BE2C (cell line): Measurements from ENCODE around the gene NPFF.
A peak's percentile ranks its signal among the peaks of the same experiment; 100 is the strongest.

Source experiments
- DNase-seq: peaks from one replicate; pipeline ENCODE4 v3.0.0-alpha.2; 2020
- H3K27me3 ChIP-seq: fragments of 250-450 bp; sonication (Bioruptor Pico); 2 replicates; pipeline ENCODE4 v1.5.1; 2020; ENCODE audit warnings: mild to moderate bottlenecking
- H3K36me3 ChIP-seq: fragments of 250-450 bp; sonication (Bioruptor Pico); 2 replicates; pipeline ENCODE4 v1.5.1; 2020; ENCODE audit warnings: mild to moderate bottlenecking
- H3K4me1 ChIP-seq: fragments of 250-450 bp; sonication (Bioruptor Pico); 2 replicates; pipeline ENCODE4 v1.5.1; 2020
- H3K4me3 ChIP-seq: 2 replicates; pipeline ENCODE4 v1.5.1; 2011; ENCODE audit warnings: low read depth, low read length
- H3K9me3 ChIP-seq: fragments of 250-450 bp; sonication (Bioruptor Pico); 2 replicates; pipeline ENCODE4 v1.5.1; 2020
- CTCF ChIP-seq: IDR thresholded peaks from 2 replicates; pipeline ENCODE4 v1.5.1; 2012; ENCODE audit warnings: mild to moderate bottlenecking, low read depth, low read length

NPFF gene

GRCh38 chr12:53493610-53494391, 13.5 kb downstream of the NPFF start:
- Histone ChIP-seq H3K9me3 (no peaks in the 10 kb centered on the region), H3K27me3 (no peaks in the 10 kb centered on the region), H3K36me3 (no peaks in the 10 kb centered on the region), H3K4me1 (peaks cover 13% of the 10 kb centered on the region), H3K4me3 (peak overlapping the region; percentile 62)
- DNase-seq, result no peak
- no peak; the same call in 1 of the 2 replicates for TF ChIP-seq CTCF

- H3K27me3 ChIP-seq, result no peaks in the 10 kb centered on the region
- peak; percentile 27; the same call in 1 of the 2 replicates for TF ChIP-seq CTCF
- H3K9me3 ChIP-seq, result no peaks in the 10 kb centered on the region
- peaks cover 3% of the 10 kb centered on the region; the same call in 1 of the 2 replicates for H3K36me3 ChIP-seq
- H3K4me3 ChIP-seq, result peak overlapping the region; percentile 62
- peak; percentile 97 for DNase-seq
- peaks cover 13% of the 10 kb centered on the region for H3K4me1 ChIP-seq
Observed at GRCh38 chr12:53492830-53493609, 14.3 kb downstream of the NPFF start.

GRCh38 chr12:53492188-53492587, 15.1 kb downstream of the NPFF start:
- TF ChIP-seq CTCF, result no peak

GRCh38 chr12:53489242-53489864, 17.9 kb downstream of the NPFF start:
- Histone ChIP-seq H3K36me3 (peaks cover 35% of the 10 kb centered on the region), H3K27me3 (no peaks in the 10 kb centered on the region), H3K4me3 (no peak overlapping the region), H3K9me3 (no peaks in the 10 kb centered on the region), H3K4me1 (peaks cover 10% of the 10 kb centered on the region)
- DNase-seq, result no peak
- TF ChIP-seq CTCF, result no peak

More at GRCh38 chr12:53492188-53492587, 15.1 kb downstream of the NPFF start:
- Histone ChIP-seq H3K36me3 (peaks cover 6% of the 10 kb centered on the region), H3K9me3 (no peaks in the 10 kb centered on the region), H3K4me1 (peaks cover 13% of the 10 kb centered on the region), H3K27me3 (no peaks in the 10 kb centered on the region), H3K4me3 (peak overlapping the region; percentile 62)
- DNase-seq, result no peak

- H3K4me3 ChIP-seq, result no peak overlapping the region
- H3K36me3 ChIP-seq, result peaks cover 59% of the 10 kb centered on the region
- no peak for DNase-seq
- H3K9me3 ChIP-seq, result no peaks in the 10 kb centered on the region
- H3K4me1 ChIP-seq, result no peaks in the 10 kb centered on the region
- no peaks in the 10 kb centered on the region for H3K27me3 ChIP-seq
- no peak for TF ChIP-seq CTCF
Observed at GRCh38 chr12:53486736-53487487, 20.4 kb downstream of the NPFF start.
